Spleen (tissue), 11 donors: ENCODE measurements around the gene ALG5. TPM values are rescaled to one million over a fixed set of nuclear protein-coding genes. Genes with fewer than 3 reads are reported as not detected.

ENCODE experiments used
- DNase-seq: peaks from one replicate; pipeline ENCODE4 v3.0.0-alpha.2; 2020
- H3K27ac ChIP-seq, 8 donors: fragments of 200-600 bp; sonication (generic) in 7 of 8; 1 replicate in 4 of 8; 2 replicates in 4 of 8; pipeline versions ENCODE4 v1.5.0 to v1.8.0; 2016 to 2021; ENCODE audit warnings: inconsistent platforms in 4 of 8, mild to moderate bottlenecking in 4 of 8, moderate library complexity in 1 of 8
- H3K27me3 ChIP-seq, 7 donors: fragments of 200-600 bp; sonication (generic) in 6 of 7; replicated peaks in 1 of 7; 1 replicate in 4 of 7; 2 replicates in 3 of 7; pipeline versions ENCODE4 v1.5.0 to v1.8.0; 2016 to 2021; ENCODE audit warnings: inconsistent platforms in 3 of 7, mild to moderate bottlenecking in 1 of 7
- H3K36me3 ChIP-seq, 6 donors: fragments of 200-600 bp; sonication (generic) in 5 of 6; 1 replicate in 4 of 6; 2 replicates in 2 of 6; pipeline versions ENCODE4 v1.5.0 to v1.8.0; 2016 to 2021; ENCODE audit warnings: inconsistent platforms in 2 of 6
- H3K4me1 ChIP-seq, 6 donors: fragments of 200-600 bp; sonication (generic) in 5 of 6; 1 replicate in 3 of 6; 2 replicates in 3 of 6; pipeline versions ENCODE4 v1.5.0 to v1.8.0; 2016 to 2021; ENCODE audit warnings: inconsistent platforms in 3 of 6
- H3K4me3 ChIP-seq, 8 donors: fragments of 200-600 bp; sonication (generic) in 7 of 8; 1 replicate in 4 of 8; 2 replicates in 4 of 8; pipeline versions ENCODE4 v1.5.0 to v1.8.0; 2016 to 2021; ENCODE audit warnings: inconsistent platforms in 4 of 8, mild to moderate bottlenecking in 4 of 8, moderate library complexity in 2 of 8
- H3K9me3 ChIP-seq, 8 donors: fragments of 200-600 bp; sonication (generic) in 7 of 8; 1 replicate in 4 of 8; 2 replicates in 4 of 8; pipeline versions ENCODE4 v1.5.0 to v1.8.0; 2016 to 2021; ENCODE audit warnings: inconsistent platforms in 4 of 8
- CTCF ChIP-seq, 11 experiments: fragments of 200-600 bp in 7 of 11; fragments of 450-650 bp in 4 of 11; sonication (generic) in 4 of 11; IDR thresholded peaks in 8 of 11; conservative IDR thresholded peaks in 3 of 11; 1 replicate in 7 of 11; 2 replicates in 4 of 11; pipeline versions ENCODE4 v1.4.0 to v1.8.0; 2016 to 2021; ENCODE audit warnings: antibody characterized with exemption in 11 of 11, inconsistent platforms in 4 of 11, mild to moderate bottlenecking in 1 of 11
- POLR2A ChIP-seq, 3 donors: fragments of 450-650 bp; IDR thresholded peaks; one replicate each; pipeline ENCODE4 v1.5.1; 2017; ENCODE audit warnings: antibody characterized with exemption in 3 of 3, mild to moderate bottlenecking in 1 of 3
- POLR2AphosphoS5 ChIP-seq, 3 donors: sonication (generic); formaldehyde crosslinking; IDR thresholded peaks; one replicate each; pipeline ENCODE4 v1.5.1; 2017; ENCODE audit warnings: antibody characterized with exemption in 3 of 3
- WGBS, 5 donors: extraction: QIAGEN DNeasy Blood & Tissue Kit in 3 of 5; methylation state at CpG; one replicate each; pipeline versions ENCODE4 v1.1.5 to v1.1.7; 2013 to 2018; 5-methylcytosine and 5-hydroxymethylcytosine counted together
- intact Hi-C: fragments of 100-400 bp; cut with DNase I; formaldehyde crosslinking; loops from one replicate; pipeline ENCODE4 v1.15.0; 2023; ENCODE audit warnings: low total_unique reads
- polyA plus RNA-seq, 3 donors: library from polyadenylated mRNA; stranded (reverse); fragments of 200-250 nt; gene quantifications; one replicate each; pipeline ENCODE4 v1.2.1, GENCODE V29; 2013
- total RNA-seq, 7 donors: library from RNA; depleted of rRNA in 3 of 7; stranded (reverse); fragments of >200 nt in 3 of 7; fragmentation: NEBNext Ultra II Directional in 4 of 7; extraction: Animal tissue kit (Norgen Biotek cat#: 25700) in 4 of 7; gene quantifications; one replicate each; pipeline versions ENCODE4 v1.1.0 to v1.2.1, GENCODE V29; 2016 to 2021
- donor health status: healthy with polysubstance abuse.
- donor health status: DM: no; HTN: no; CAD: no; lungs with moderate emphysema.
- donor health status: DM: no; HTN: no; CAD: no.
- donor health status: Bipolar disorder and iron deficiency.
- donor health status: healthy.
- donor health status: DM: no; HTN: no; CAD: no.
- donor health status: DM: yes; HTN: yes; CAD: no.

Gene ALG5
- total and polyA plus RNA-seq, 10 donors = 20.8 to 36.8 (median 25.0) TPM

- intact Hi-C loops = loop anchor here (10.0 kb wide), 1 partner anchor 168 kb away; no protein-coding TSS in a partner anchor
- H3K27ac ChIP-seq = no peak overlapping the region
- WGBS, 5 donors = 92 to 98% (median 98%) methylated on average over 4 of the region's 4 CpGs
- H3K4me1 ChIP-seq = peaks cover 0 to 19% (median 11%) of the 10 kb centered on the region in 6 donors
- DNase-seq = no peak
- H3K4me3 ChIP-seq = no peak overlapping the region
- H3K27me3 ChIP-seq = no peaks in the 10 kb centered on the region
- TF ChIP-seq POLR2A (IDR thresholded peaks at IDR 0.05) (no peak), CTCF (IDR thresholded peaks at IDR 0.05 in 8 of 11, conservative IDR thresholded peaks at IDR 0.05 in 3 of 11) (no peak), POLR2AphosphoS5 (IDR thresholded peaks at IDR 0.05) (no peak)
- peaks cover 3 to 87% (median 73%) of the 10 kb centered on the region in 6 donors for H3K36me3 ChIP-seq
- H3K9me3 ChIP-seq = no peaks in the 10 kb centered on the region
Measured at GRCh38 chr13:36992362-36992761, 6.8 kb downstream of the ALG5 start.

GRCh38 chr13:36986462-36987240 is 12.5 kb downstream of the ALG5 start:
- no peak for DNase-seq
- Histone ChIP-seq H3K27me3 (no peaks in the 10 kb centered on the region), H3K4me1 (no peaks in the 10 kb centered on the region), H3K9me3 (no peaks in the 10 kb centered on the region), H3K27ac (no peak overlapping the region), H3K36me3 (peaks cover 0 to 100% (median 93%) of the 10 kb centered on the region in 6 donors), H3K4me3 (no peak overlapping the region)
- WGBS, 5 donors = 85 to 94% (median 90%) methylated on average over 2 of the region's 2 CpGs
- intact Hi-C loops = loop anchor here (10.0 kb wide), 1 partner anchor 572 kb away; no protein-coding TSS in a partner anchor
- no peak for TF ChIP-seq POLR2A (IDR thresholded peaks at IDR 0.05)
- no peak for TF ChIP-seq CTCF (IDR thresholded peaks at IDR 0.05 in 8 of 11, conservative IDR thresholded peaks at IDR 0.05 in 3 of 11)
- no peak for TF ChIP-seq POLR2AphosphoS5 (IDR thresholded peaks at IDR 0.05)

DNA sequence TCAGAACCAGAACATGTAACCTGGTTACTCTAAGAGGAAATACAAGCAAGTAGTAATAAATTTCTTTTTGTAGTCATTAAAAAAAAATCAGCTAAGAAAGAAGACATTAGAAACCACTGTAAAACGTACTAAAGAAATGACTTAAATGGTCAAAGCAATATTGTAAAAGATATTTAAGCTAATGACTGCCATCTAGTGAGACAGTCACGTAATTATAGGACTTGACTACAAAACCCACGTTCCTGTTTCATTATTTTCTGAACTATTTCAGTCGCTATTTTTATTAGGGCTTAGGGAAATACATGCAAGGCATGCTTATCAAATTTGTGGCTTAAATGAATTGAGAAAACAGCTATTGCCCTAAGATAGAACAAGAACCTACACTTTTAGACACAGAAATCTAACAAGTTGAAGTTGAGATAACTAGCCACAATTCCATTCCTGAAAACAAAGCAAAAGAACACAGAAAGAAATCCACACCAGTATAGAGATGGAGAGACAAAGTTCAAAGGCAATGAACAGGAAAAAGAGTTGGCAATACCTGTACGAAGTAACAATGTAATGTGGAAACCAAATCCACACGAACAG is 17.9 kb downstream of the ALG5 start:
- intact Hi-C loops = loop anchor here (10.0 kb wide), 1 partner anchor 566 kb away; no protein-coding TSS in a partner anchor
- no peak for TF ChIP-seq POLR2AphosphoS5 (IDR thresholded peaks at IDR 0.05)
- TF ChIP-seq POLR2A (IDR thresholded peaks at IDR 0.05) = no peak
- peak in 8 of 11 experiments; percentile 11 to 58 (median 45) for TF ChIP-seq CTCF (IDR thresholded peaks at IDR 0.05 in 8 of 11, conservative IDR thresholded peaks at IDR 0.05 in 3 of 11)
- peaks cover 0 to 94% (median 49%) of the 10 kb centered on the region in 6 donors for H3K36me3 ChIP-seq
- no peak overlapping the region for H3K4me3 ChIP-seq
- H3K4me1 ChIP-seq = peaks cover 0 to 3% (median 0%) of the 10 kb centered on the region in 6 donors
- DNase-seq = no peak
- WGBS, 5 donors = 32 to 38% (median 33%) methylated on average over 6 of the region's 6 CpGs
- H3K27ac ChIP-seq = no peak overlapping the region
- no peaks in the 10 kb centered on the region for H3K27me3 ChIP-seq
- no peaks in the 10 kb centered on the region for H3K9me3 ChIP-seq
